HEK293 (cell line): ENCODE results near the gene STIM1.

Experiments
- YY1 ChIP-seq: fragments of 450-650 bp; formaldehyde crosslinking; IDR thresholded peaks from 2 replicates; pipeline ENCODE4 v1.5.1; 2018; ENCODE audit warnings: missing biosample characterization, missing genetic modification characterization
- ZNF146 ChIP-seq: fragments of 450-650 bp; formaldehyde crosslinking; IDR thresholded peaks from 2 replicates; pipeline ENCODE4 v1.5.1; 2016; ENCODE audit warnings: missing biosample characterization, missing genetic modification characterization
- ZNF274 ChIP-seq, 2 experiments: fragments of 200-500 bp in 1 of 2; fragments of 450-650 bp in 1 of 2; sonication (Bioruptor generic) in 1 of 2; formaldehyde crosslinking in 1 of 2; IDR thresholded peaks; 2 replicates each; pipeline versions ENCODE4 v1.5.1 to v1.6.1; 2014 to 2016; ENCODE audit warnings: borderline replicate concordance in 1 of 2, inconsistent platforms in 1 of 2, low read length in 1 of 2, missing biosample characterization in 1 of 2, missing genetic modification characterization in 1 of 2
- ZNF292 ChIP-seq: fragments of 450-650 bp; formaldehyde crosslinking; IDR thresholded peaks from 2 replicates; pipeline ENCODE4 v1.5.1; 2016; ENCODE audit warnings: low read depth, missing biosample characterization, missing genetic modification characterization, borderline replicate concordance
- ZNF341 ChIP-seq: fragments of 450-650 bp; formaldehyde crosslinking; IDR thresholded peaks from 2 replicates; pipeline ENCODE4; 2016; ENCODE audit warnings: low read depth, missing biosample characterization, missing genetic modification characterization
- TF ChIP-seq, protein P1 (sequence below): fragments of 450-650 bp; formaldehyde crosslinking; IDR thresholded peaks from 2 replicates; pipeline ENCODE4 v1.5.1; 2016; ENCODE audit warnings: missing biosample characterization, missing genetic modification characterization
- TF ChIP-seq, protein P2 (sequence below): fragments of 450-650 bp; formaldehyde crosslinking; IDR thresholded peaks from 2 replicates; pipeline ENCODE4 v1.5.1; 2016; ENCODE audit warnings: missing biosample characterization, missing genetic modification characterization

DNA sequence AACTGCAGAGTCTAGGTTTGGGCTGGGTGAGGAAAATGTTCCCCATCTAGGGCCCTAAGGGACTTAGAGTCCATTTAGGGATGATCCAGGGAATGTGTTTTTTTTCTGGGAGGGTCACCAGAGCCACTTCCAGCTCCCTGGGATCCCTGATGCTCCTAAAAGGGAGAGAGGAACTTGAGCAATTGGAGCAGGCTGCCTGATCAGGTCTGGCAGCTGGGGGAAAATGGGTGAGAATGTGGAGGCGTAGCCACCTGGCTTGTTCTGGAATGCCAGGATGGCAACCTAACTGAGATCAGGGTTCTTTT is 45.9 kb upstream of the STIM1 start:
- TF ChIP-seq YY1: no peak
- no peak for TF ChIP-seq ZNF292 (tag by site-specific recombination)
- TF ChIP-seq, protein P1, sequence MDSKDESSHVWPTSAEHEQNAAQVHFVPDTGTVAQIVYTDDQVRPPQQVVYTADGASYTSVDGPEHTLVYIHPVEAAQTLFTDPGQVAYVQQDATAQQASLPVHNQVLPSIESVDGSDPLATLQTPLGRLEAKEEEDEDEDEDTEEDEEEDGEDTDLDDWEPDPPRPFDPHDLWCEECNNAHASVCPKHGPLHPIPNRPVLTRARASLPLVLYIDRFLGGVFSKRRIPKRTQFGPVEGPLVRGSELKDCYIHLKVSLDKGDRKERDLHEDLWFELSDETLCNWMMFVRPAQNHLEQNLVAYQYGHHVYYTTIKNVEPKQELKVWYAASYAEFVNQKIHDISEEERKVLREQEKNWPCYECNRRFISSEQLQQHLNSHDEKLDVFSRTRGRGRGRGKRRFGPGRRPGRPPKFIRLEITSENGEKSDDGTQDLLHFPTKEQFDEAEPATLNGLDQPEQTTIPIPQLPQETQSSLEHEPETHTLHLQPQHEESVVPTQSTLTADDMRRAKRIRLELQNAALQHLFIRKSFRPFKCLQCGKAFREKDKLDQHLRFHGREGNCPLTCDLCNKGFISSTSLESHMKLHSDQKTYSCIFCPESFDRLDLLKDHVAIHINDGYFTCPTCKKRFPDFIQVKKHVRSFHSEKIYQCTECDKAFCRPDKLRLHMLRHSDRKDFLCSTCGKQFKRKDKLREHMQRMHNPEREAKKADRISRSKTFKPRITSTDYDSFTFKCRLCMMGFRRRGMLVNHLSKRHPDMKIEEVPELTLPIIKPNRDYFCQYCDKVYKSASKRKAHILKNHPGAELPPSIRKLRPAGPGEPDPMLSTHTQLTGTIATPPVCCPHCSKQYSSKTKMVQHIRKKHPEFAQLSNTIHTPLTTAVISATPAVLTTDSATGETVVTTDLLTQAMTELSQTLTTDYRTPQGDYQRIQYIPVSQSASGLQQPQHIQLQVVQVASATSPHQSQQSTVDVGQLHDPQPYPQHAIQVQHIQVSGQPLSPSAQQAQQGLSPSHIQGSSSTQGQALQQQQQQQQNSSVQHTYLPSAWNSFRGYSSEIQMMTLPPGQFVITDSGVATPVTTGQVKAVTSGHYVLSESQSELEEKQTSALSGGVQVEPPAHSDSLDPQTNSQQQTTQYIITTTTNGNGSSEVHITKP (tag by site-specific recombination): no peak
- no peak for TF ChIP-seq ZNF146 (tag by site-specific recombination)
- no peak for TF ChIP-seq ZNF274 (IDR thresholded peaks at IDR 0.05; ENCODE audit: low read length)
- no peak for TF ChIP-seq ZNF274 (tag by site-specific recombination; IDR thresholded peaks at IDR 0.05; ENCODE audit: borderline replicate concordance)
- no peak for TF ChIP-seq ZNF341
- TF ChIP-seq, protein P2, sequence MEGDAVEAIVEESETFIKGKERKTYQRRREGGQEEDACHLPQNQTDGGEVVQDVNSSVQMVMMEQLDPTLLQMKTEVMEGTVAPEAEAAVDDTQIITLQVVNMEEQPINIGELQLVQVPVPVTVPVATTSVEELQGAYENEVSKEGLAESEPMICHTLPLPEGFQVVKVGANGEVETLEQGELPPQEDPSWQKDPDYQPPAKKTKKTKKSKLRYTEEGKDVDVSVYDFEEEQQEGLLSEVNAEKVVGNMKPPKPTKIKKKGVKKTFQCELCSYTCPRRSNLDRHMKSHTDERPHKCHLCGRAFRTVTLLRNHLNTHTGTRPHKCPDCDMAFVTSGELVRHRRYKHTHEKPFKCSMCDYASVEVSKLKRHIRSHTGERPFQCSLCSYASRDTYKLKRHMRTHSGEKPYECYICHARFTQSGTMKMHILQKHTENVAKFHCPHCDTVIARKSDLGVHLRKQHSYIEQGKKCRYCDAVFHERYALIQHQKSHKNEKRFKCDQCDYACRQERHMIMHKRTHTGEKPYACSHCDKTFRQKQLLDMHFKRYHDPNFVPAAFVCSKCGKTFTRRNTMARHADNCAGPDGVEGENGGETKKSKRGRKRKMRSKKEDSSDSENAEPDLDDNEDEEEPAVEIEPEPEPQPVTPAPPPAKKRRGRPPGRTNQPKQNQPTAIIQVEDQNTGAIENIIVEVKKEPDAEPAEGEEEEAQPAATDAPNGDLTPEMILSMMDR: no peak
